HFFc6 (cell line): ENCODE results near the gene NLRP9. TPM values are rescaled to one million over a fixed set of nuclear protein-coding genes. Genes with fewer than 3 reads are reported as not detected.

ENCODE experiments used
- DNase-seq: peaks from one replicate; pipeline ENCODE4 v3.0.0-alpha.2; 2018
- H3K27ac Mint-ChIP-seq: 2 replicates; pipeline ENCODE4 v1.8.0; 2020; ENCODE audit warnings: mild to moderate bottlenecking, mixed read lengths
- H3K27me3 Mint-ChIP-seq: 2 replicates; pipeline ENCODE4 v1.8.0; 2021; ENCODE audit warnings: mild to moderate bottlenecking, moderate library complexity, mixed read lengths; ENCODE audit not compliant: insufficient read depth
- H3K36me3 Mint-ChIP-seq: 2 replicates; pipeline ENCODE4 v1.8.0; 2021; ENCODE audit warnings: low read depth, mixed read lengths
- H3K4me1 Mint-ChIP-seq: 2 replicates; pipeline ENCODE4 v1.8.0; 2020; ENCODE audit warnings: low read depth, mixed read lengths
- H3K4me3 Mint-ChIP-seq: 2 replicates; pipeline ENCODE4 v1.8.0; 2020; ENCODE audit warnings: mild to moderate bottlenecking, moderate library complexity, mixed read lengths
- H3K9me3 Mint-ChIP-seq: 2 replicates; pipeline ENCODE4 v1.8.0; 2020; ENCODE audit warnings: mild to moderate bottlenecking, mixed read lengths
- total RNA-seq, 6 experiments: library from RNA; stranded (reverse); fragmentation: NEBNext Ultra II Directional; extraction: Animal tissue kit (Norgen Biotek cat#: 25700); gene quantifications; 2 replicates in 1 of 6; 3 replicates in 5 of 6; pipeline ENCODE4 v1.2.3, GENCODE V29; 2021
- TF ChIP-seq, protein P1 (sequence below): fragments of 200-600 bp; sonication (generic); IDR thresholded peaks from 2 replicates; pipeline ENCODE4 v1.5.0; 2021; ENCODE audit warnings: antibody characterized with exemption, mild to moderate bottlenecking

NLRP9 gene
- total RNA-seq, 6 experiments from 2014 or later = not detected

DNA sequence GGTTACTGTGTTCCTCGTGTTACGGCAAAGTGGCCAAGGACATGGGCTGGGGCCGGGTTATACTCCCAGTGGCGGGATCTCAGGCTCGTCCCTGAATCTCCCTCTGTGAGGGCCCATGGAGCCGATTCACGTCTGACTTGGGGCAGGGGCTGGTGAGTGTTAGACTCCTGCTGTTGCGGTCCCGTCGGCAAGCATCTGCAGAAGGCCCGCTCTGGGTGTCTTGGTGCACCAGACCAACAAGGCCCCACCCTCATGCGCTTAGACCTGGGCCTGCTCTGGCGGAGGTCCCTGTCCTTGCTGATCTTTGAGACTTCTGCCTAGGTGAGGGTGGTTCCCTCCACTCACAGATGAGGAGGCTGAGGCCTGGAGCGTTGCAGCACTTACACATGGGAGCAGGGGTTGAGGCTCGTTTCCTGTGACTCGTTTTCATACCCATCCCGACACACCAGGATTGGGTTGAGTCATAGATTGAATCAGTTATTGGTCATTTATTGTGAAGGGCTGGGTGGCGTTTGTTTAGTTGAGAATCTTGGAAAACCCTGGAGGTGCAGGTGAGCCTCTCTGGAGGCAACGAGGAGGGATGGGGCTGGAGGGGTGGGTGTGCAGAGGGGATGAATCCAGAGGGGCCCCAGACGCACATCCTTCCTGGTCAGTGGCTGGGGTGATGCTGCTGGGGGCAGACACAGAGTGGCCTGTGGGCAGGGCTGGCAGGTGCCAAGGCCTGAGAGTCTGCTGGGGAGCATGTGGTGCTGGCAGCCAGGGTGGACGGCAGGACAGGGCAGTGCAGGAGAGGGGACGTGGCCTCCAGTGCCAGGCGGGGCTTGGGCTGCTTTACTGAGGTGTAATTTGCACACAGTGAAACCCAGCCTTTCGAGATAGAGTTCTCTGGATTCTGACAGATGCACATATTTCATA lies 58.6 kb downstream of the NLRP9 start:
- no peaks in the 10 kb centered on the region for H3K9me3 Mint-ChIP-seq
- H3K36me3 Mint-ChIP-seq = peaks cover 32% of the 10 kb centered on the region
- DNase-seq = peak; percentile 38
- H3K4me3 Mint-ChIP-seq = no peak overlapping the region
- peaks cover 7% of the 10 kb centered on the region; the same call in 1 of the 2 replicates for H3K27me3 Mint-ChIP-seq
- peaks cover 47% of the 10 kb centered on the region for H3K4me1 Mint-ChIP-seq
- TF ChIP-seq, protein P1, sequence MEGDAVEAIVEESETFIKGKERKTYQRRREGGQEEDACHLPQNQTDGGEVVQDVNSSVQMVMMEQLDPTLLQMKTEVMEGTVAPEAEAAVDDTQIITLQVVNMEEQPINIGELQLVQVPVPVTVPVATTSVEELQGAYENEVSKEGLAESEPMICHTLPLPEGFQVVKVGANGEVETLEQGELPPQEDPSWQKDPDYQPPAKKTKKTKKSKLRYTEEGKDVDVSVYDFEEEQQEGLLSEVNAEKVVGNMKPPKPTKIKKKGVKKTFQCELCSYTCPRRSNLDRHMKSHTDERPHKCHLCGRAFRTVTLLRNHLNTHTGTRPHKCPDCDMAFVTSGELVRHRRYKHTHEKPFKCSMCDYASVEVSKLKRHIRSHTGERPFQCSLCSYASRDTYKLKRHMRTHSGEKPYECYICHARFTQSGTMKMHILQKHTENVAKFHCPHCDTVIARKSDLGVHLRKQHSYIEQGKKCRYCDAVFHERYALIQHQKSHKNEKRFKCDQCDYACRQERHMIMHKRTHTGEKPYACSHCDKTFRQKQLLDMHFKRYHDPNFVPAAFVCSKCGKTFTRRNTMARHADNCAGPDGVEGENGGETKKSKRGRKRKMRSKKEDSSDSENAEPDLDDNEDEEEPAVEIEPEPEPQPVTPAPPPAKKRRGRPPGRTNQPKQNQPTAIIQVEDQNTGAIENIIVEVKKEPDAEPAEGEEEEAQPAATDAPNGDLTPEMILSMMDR = no peak
- peak overlapping the region; percentile 63 for H3K27ac Mint-ChIP-seq

DNA sequence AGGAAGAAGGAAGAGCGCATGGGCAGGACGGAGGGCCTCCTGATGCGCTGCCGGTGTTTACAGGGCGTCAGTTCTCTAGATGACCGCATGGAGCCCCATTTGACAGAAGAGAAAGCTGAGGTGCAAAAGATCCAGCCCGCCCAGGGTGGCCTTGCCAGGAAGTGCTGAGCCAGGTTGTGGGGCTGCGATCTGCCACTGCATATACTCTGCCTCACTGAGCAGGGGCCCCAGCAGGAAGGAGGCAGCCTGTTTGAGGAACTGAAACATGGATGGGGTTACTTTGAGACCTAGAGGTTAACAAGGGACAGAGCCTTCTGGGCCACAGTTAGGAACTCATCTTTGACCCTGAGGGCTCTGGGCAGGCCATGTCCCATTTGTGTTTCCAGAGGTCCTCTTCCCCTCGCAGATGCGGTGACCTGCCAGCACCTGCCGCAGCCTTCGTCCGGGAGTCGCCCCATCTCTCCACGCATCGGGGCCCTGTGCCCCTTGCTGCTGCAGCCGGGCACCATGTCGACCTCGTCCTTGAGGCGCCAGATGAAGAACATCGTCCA lies 60.0 kb downstream of the NLRP9 start:
- TF ChIP-seq, protein P1 = no peak
- Mint-ChIP-seq H3K4me3 (no peak overlapping the region), H3K9me3 (no peaks in the 10 kb centered on the region), H3K27ac (no peak overlapping the region), H3K4me1 (peaks cover 58% of the 10 kb centered on the region), H3K27me3 (peaks cover 7% of the 10 kb centered on the region), H3K36me3 (peaks cover 32% of the 10 kb centered on the region)
- DNase-seq = no peak

DNA sequence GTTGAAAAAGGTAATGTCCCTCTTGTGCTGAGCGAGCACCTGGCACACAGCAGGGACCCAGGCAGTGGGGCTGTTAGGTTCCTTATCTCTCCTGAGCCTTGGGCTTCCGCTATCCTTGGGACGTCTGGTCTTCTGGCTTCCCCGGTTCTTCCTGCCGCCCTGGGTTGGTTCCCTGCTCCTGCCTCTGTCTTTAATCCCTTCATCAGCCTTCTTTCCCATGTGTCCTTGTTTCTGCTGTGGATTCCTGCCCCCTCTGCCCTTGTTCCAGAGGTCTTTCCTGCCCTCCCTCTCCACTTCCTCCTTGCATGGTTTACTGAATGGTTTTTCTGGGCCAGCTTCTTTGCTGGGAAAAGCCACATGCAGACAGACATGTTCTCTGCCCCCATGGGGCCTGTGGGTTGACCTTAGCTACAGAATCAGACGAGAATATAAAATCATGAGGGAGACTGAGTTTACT lies 60.6 kb downstream of the NLRP9 start:
- no peak for DNase-seq
- Mint-ChIP-seq H3K27ac (0 out of 2 replicates have a peak overlapping the region, but pooled peaks have one; percentile 42), H3K9me3 (no peaks in the 10 kb centered on the region), H3K4me1 (peaks cover 62% of the 10 kb centered on the region), H3K4me3 (peak overlapping the region; percentile 41), H3K27me3 (peaks cover 7% of the 10 kb centered on the region), H3K36me3 (peaks cover 32% of the 10 kb centered on the region)
- TF ChIP-seq, protein P1 = no peak

DNA sequence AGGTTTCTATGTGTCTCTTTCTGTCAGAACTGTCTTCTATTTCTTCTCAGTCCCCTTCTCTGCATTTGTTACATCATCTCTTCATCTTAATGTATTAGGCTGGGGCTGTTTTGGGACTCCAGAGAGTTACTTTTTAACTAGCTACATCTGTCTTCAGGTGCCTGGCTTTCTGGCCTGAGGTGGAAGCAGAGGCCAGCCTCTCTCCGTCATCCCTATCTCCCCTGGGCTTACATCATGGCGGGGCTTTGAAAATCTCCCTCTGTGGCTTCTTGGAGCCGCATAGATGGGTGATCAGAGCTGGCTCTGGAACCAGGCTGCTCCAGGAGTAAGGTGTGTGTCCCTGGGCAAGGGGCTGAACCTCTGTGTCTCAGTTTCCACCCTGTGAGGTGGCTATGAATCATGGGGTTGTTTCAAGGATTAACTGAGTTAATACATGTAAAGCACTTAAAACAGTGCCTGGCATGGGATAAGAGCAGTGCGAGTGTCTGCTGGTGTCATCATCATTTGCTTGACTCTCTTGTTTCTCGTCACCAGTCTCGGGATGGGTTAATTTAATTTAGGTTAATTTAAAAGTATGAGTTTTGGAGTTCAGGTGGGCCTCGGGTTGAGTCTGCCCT lies 61.2 kb downstream of the NLRP9 start:
- H3K4me3 Mint-ChIP-seq = peak overlapping the region; percentile 96
- TF ChIP-seq, protein P1 = no peak
- DNase-seq = no peak
- peaks cover 7% of the 10 kb centered on the region for H3K27me3 Mint-ChIP-seq
- peaks cover 36% of the 10 kb centered on the region for H3K36me3 Mint-ChIP-seq
- H3K27ac Mint-ChIP-seq = peak overlapping the region; percentile 55
- no peaks in the 10 kb centered on the region for H3K9me3 Mint-ChIP-seq
- H3K4me1 Mint-ChIP-seq = peaks cover 68% of the 10 kb centered on the region

DNA sequence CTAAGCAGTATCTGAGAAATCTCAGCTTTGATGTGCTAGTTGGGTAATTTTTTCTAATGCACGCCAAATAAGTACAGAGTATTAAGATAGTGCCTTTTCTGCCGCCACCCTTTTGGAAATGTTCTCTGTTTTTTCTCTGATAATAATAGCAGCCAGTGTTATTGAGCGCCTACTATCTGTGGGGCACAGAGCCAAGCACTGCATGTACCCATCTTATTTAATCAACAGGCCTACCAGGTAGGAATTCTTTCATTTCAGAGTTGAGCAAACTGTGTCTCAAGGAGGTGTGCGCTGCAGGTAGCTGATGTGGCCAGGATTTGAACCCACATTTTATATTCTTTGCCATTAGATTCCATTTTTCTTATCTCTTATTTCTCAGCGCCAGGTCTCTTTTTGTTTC lies 61.8 kb downstream of the NLRP9 start:
- Mint-ChIP-seq H3K9me3 (no peaks in the 10 kb centered on the region), H3K27ac (peak overlapping the region; percentile 55), H3K4me1 (peaks cover 70% of the 10 kb centered on the region), H3K27me3 (peaks cover 7% of the 10 kb centered on the region), H3K36me3 (peaks cover 36% of the 10 kb centered on the region), H3K4me3 (peak overlapping the region; percentile 96)
- TF ChIP-seq, protein P1 = peak; percentile 53; the same call in 1 of the 2 replicates
- DNase-seq = peak; percentile 30
